Sigmoid colon (tissue), 7 donors: Measurements from ENCODE around the gene COL4A1. TPM values are rescaled to one million over a fixed set of nuclear protein-coding genes. Genes with fewer than 3 reads are reported as not detected.
A peak's percentile ranks its signal among the peaks of the same experiment; 100 is the strongest.

Experiments used
- DNase-seq: peaks from one replicate; pipeline ENCODE4 v3.0.0-alpha.2; 2019
- H3K27ac ChIP-seq, 4 donors: fragments of 200-600 bp; sonication (generic); one replicate each; pipeline ENCODE4 v1.5.1; 2016 to 2019; ENCODE audit warnings: mild to moderate bottlenecking in 1 of 4
- H3K27me3 ChIP-seq, 3 donors: fragments of 200-600 bp; sonication (generic); one replicate each; pipeline ENCODE4 v1.5.1; 2019; ENCODE audit warnings: mild to moderate bottlenecking in 1 of 3
- H3K36me3 ChIP-seq, 4 donors: fragments of 200-600 bp; sonication (generic); one replicate each; pipeline ENCODE4 v1.5.1; 2016 to 2019
- H3K4me1 ChIP-seq, 4 donors: fragments of 200-600 bp; sonication (generic); one replicate each; pipeline ENCODE4 v1.5.1; 2017 to 2019
- H3K4me3 ChIP-seq, 4 donors: fragments of 200-600 bp; sonication (generic); one replicate each; pipeline ENCODE4 v1.5.1; 2017 to 2019; ENCODE audit warnings: mild to moderate bottlenecking in 2 of 4, moderate library complexity in 1 of 4
- H3K9me3 ChIP-seq, 4 donors: fragments of 200-600 bp in 3 of 4; sonication (generic) in 3 of 4; one replicate each; pipeline versions ENCODE4 v1.5.1 to v1.6.1; 2013 to 2019
- EP300 ChIP-seq, 4 donors: sonication (generic); formaldehyde crosslinking; IDR thresholded peaks; one replicate each; pipeline ENCODE4 v1.6.1; 2017; ENCODE audit warnings: antibody characterized with exemption in 4 of 4
- POLR2A ChIP-seq, 2 donors: fragments of 450-650 bp; IDR thresholded peaks; one replicate each; pipeline ENCODE4 v1.6.1; 2016; ENCODE audit warnings: antibody characterized with exemption in 2 of 2, mild to moderate bottlenecking in 2 of 2, moderate library complexity in 2 of 2
- POLR2AphosphoS5 ChIP-seq, 4 donors: sonication (generic); formaldehyde crosslinking; IDR thresholded peaks; one replicate each; pipeline ENCODE4 v1.6.1; 2017; ENCODE audit warnings: antibody characterized with exemption in 4 of 4
- WGBS, 2 donors: extraction: QIAGEN DNeasy Blood & Tissue Kit; methylation state at CpG; one replicate each; pipeline ENCODE4 v1.1.7; 2013; 5-methylcytosine and 5-hydroxymethylcytosine counted together
- intact Hi-C: fragments of 100-400 bp; cut with DNase I; formaldehyde crosslinking; loops from one replicate; pipeline ENCODE4 v1.15.1; 2023
- polyA plus RNA-seq, 3 donors: library from polyadenylated mRNA; stranded (reverse); fragments of 200-250 nt; gene quantifications; one replicate each; pipeline ENCODE4 v1.2.3, GENCODE V29; 2013
- total RNA-seq, 4 donors: library from RNA; depleted of rRNA; stranded (reverse); fragments of >200 nt; gene quantifications; one replicate each; pipeline ENCODE4 v1.1.0, GENCODE V29; 2016
- TF ChIP-seq, protein P1 (sequence below), 4 experiments: fragments of 450-650 bp in 3 of 4; fragments of 200-600 bp in 1 of 4; IDR thresholded peaks; one replicate each; pipeline ENCODE4 v1.5.1; 2016 to 2019; ENCODE audit warnings: antibody characterized with exemption in 4 of 4, mild to moderate bottlenecking in 3 of 4, moderate library complexity in 2 of 4
- donor health status: healthy with polysubstance abuse.
- donor health status: Bipolar disorder and iron deficiency.
- donor health status: healthy.

The COL4A1 gene
- total and polyA plus RNA-seq, 7 donors: 9.2 to 598 (median 235) TPM

DNA sequence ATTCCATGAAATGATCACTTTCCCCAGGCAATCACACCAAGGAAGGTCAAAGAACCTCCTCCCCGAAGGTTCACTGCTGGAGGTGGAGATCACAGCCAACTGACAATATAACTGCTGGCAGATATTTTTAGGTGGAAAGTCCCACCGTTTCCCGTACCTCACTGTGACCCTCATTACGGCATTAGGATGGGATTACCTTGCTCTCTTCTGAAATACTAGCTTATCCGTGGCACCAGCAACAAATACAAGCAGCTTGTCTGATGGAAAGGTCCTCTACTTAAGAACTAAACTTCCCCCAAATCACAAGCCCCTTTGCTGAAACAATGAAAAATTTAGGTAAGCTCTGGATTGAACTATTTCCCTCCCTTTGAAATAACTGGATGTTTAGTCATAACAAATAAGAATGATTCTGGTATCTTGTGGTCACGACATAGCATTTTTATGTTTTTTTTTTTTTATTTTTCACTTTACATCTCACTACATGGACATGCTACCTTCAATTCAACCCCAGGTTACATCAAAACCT lies 178.9 kb downstream of the COL4A1 start:
- Histone ChIP-seq H3K27ac (peak overlapping the region in 3 of 4 donors; percentile 76 to 87 (median 79)), H3K4me1 (peaks cover 0 to 20% (median 17%) of the 10 kb centered on the region in 4 donors), H3K36me3 (no peaks in the 10 kb centered on the region), H3K27me3 (no peaks in the 10 kb centered on the region), H3K9me3 (no peaks in the 10 kb centered on the region), H3K4me3 (no peak overlapping the region)
- WGBS, 2 donors: 65 to 68% methylated on average over 6 of the region's 6 CpGs
- intact Hi-C loops: no loop called here
- DNase-seq: no peak
- no peak for TF ChIP-seq POLR2A (IDR thresholded peaks at IDR 0.05)
- no peak for TF ChIP-seq POLR2AphosphoS5 (IDR thresholded peaks at IDR 0.05)
- no peak for TF ChIP-seq EP300 (IDR thresholded peaks at IDR 0.05)
- TF ChIP-seq, protein P1, sequence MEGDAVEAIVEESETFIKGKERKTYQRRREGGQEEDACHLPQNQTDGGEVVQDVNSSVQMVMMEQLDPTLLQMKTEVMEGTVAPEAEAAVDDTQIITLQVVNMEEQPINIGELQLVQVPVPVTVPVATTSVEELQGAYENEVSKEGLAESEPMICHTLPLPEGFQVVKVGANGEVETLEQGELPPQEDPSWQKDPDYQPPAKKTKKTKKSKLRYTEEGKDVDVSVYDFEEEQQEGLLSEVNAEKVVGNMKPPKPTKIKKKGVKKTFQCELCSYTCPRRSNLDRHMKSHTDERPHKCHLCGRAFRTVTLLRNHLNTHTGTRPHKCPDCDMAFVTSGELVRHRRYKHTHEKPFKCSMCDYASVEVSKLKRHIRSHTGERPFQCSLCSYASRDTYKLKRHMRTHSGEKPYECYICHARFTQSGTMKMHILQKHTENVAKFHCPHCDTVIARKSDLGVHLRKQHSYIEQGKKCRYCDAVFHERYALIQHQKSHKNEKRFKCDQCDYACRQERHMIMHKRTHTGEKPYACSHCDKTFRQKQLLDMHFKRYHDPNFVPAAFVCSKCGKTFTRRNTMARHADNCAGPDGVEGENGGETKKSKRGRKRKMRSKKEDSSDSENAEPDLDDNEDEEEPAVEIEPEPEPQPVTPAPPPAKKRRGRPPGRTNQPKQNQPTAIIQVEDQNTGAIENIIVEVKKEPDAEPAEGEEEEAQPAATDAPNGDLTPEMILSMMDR (IDR thresholded peaks at IDR 0.05): no peak

DNA sequence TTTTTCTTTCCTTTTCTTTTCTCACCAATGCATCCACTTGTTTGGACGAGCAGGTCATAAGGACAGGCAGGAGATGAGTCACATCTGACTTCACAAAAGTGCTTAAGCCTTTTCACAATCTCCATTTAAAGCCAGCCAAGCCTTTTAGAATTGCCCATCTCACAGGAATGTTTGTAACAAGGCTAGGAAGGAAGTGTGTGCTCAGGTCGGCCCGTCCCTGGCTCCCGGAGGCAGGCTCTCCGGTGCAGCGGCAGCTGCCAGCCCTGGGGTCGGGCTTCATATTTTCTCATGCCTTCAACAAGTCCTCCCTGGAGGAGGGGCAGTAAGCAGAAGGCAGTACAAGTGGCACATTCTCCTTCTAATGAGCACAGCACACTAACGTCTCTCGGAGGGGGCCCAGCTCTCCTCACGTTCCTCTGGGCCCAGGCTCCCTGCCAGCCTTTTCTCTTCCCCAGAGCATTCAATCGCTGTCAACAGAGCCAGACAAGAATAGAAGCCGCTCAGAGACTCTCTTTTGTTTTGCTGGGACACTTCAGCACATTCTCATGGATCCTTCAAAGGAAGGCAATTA lies 180.5 kb downstream of the COL4A1 start:
- peak overlapping the region in 2 of 4 donors; percentile 12 to 23 for H3K4me3 ChIP-seq
- peaks cover 0 to 20% (median 17%) of the 10 kb centered on the region in 4 donors for H3K4me1 ChIP-seq
- no peaks in the 10 kb centered on the region for H3K36me3 ChIP-seq
- DNase-seq: peak; percentile 82
- H3K27me3 ChIP-seq: no peaks in the 10 kb centered on the region
- no peaks in the 10 kb centered on the region for H3K9me3 ChIP-seq
- 26 to 76% methylated on average over 12 of the region's 12 CpGs for WGBS, 2 donors
- intact Hi-C loops: no loop called here
- TF ChIP-seq POLR2AphosphoS5 (IDR thresholded peaks at IDR 0.05): peak in 2 of 4 donors; percentile 45 to 78
- TF ChIP-seq POLR2A (IDR thresholded peaks at IDR 0.05): no peak
- peak in 1 of 4 donors; percentile 28 for TF ChIP-seq EP300 (IDR thresholded peaks at IDR 0.05)
- TF ChIP-seq, protein P1 (IDR thresholded peaks at IDR 0.05): no peak
- peak overlapping the region; percentile 72 to 87 (median 78) for H3K27ac ChIP-seq

GRCh38 chr13:110125613-110126272 lies 181.2 kb downstream of the COL4A1 start:
- DNase-seq: peak; percentile 59
- Histone ChIP-seq H3K4me1 (peaks cover 0 to 20% (median 17%) of the 10 kb centered on the region in 4 donors), H3K36me3 (no peaks in the 10 kb centered on the region), H3K4me3 (no peak overlapping the region), H3K27me3 (no peaks in the 10 kb centered on the region), H3K27ac (peak overlapping the region; percentile 72 to 87 (median 78)), H3K9me3 (no peaks in the 10 kb centered on the region)
- 72 to 89% methylated on average over 10 of the region's 10 CpGs for WGBS, 2 donors
- TF ChIP-seq EP300 (IDR thresholded peaks at IDR 0.05): no peak
- TF ChIP-seq, protein P1 (IDR thresholded peaks at IDR 0.05): no peak
- no peak for TF ChIP-seq POLR2AphosphoS5 (IDR thresholded peaks at IDR 0.05)
- TF ChIP-seq POLR2A (IDR thresholded peaks at IDR 0.05): no peak
- intact Hi-C loops: no loop called here

- intact Hi-C loops: no loop called here
- H3K27me3 ChIP-seq: no peaks in the 10 kb centered on the region
Observed at GRCh38 chr13:110125157-110125556, 181.8 kb downstream of the COL4A1 start.

More at GRCh38 chr13:110125157-110125556, 181.8 kb downstream of the COL4A1 start:
- no peak overlapping the region for H3K4me3 ChIP-seq
- H3K27ac ChIP-seq: peak overlapping the region in 1 of 4 donors; percentile 79
- no peaks in the 10 kb centered on the region for H3K9me3 ChIP-seq
- H3K4me1 ChIP-seq: peaks cover 0 to 20% (median 17%) of the 10 kb centered on the region in 4 donors
- WGBS, 2 donors: 77 to 90% methylated on average over 10 of the region's 10 CpGs
- no peak for DNase-seq
- TF ChIP-seq EP300 (IDR thresholded peaks at IDR 0.05): no peak
- TF ChIP-seq POLR2AphosphoS5 (IDR thresholded peaks at IDR 0.05): no peak
- TF ChIP-seq POLR2A (IDR thresholded peaks at IDR 0.05): no peak
- TF ChIP-seq, protein P1 (IDR thresholded peaks at IDR 0.05): no peak
- H3K36me3 ChIP-seq: no peaks in the 10 kb centered on the region
